DMS79 treated with DMSO at 0.1 percent for 48 hours (cell line): ENCODE data around the gene IL5.
"Not testable (repeated sequence)": the region's sequence is repeated elsewhere in the genome, so short reads cannot be mapped to it uniquely, and the experiment has no call there.

Experiments used
- DNase-seq: peaks from one replicate; lab custom pipeline; 2025; lab: John Stamatoyannopoulos, UW

Gene IL5

GRCh38 chr5:132543472-132544201, at the start of gene IL5:
TSS of gene IL5 (minus strand) at chr5:132543522. CDS start at chr5:132543478, 44 bp downstream.
- no peak for DNase-seq

GRCh38 chr5:132592521-132592920, 49.2 kb upstream of the IL5 start:
- no peak for DNase-seq

- DNase-seq, result no peak
Observed at GRCh38 chr5:132591145-132591544, 47.8 kb upstream of the IL5 start.

- DNase-seq, result no peak
Observed at GRCh38 chr5:132589467-132589866, 46.1 kb upstream of the IL5 start.

GRCh38 chr5:132586063-132586462, 42.7 kb upstream of the IL5 start:
- no peak for DNase-seq

GRCh38 chr5:132584560-132584959, 41.2 kb upstream of the IL5 start:
- not testable (repeated sequence) for DNase-seq

GRCh38 chr5:132576123-132576522, 32.8 kb upstream of the IL5 start:
- DNase-seq, result no peak

GRCh38 chr5:132566657-132567056, 23.3 kb upstream of the IL5 start:
- DNase-seq, result no peak

- DNase-seq, result not testable (repeated sequence)
Observed at GRCh38 chr5:132564555-132564954, 21.2 kb upstream of the IL5 start.

- no peak for DNase-seq
Observed at GRCh38 chr5:132561601-132562000, 18.3 kb upstream of the IL5 start.

- no peak for DNase-seq
Observed at GRCh38 chr5:132559383-132560060, 16.2 kb upstream of the IL5 start.

- peak; percentile 3 for DNase-seq
Observed at GRCh38 chr5:132557478-132558172, 14.3 kb upstream of the IL5 start.

- peak; percentile 46 for DNase-seq
Observed at GRCh38 chr5:132556763-132557477, 13.6 kb upstream of the IL5 start, which contains the start of gene RAD50. TSS of gene RAD50 (plus strand) at chr5:132556977. CDS start at chr5:132557325, 348 bp downstream.

GRCh38 chr5:132556153-132556762, 12.9 kb upstream of the IL5 start:
- no peak for DNase-seq

- no peak for DNase-seq
Observed at GRCh38 chr5:132549576-132549975, 6.3 kb upstream of the IL5 start.

- DNase-seq, result not testable (repeated sequence)
Observed at GRCh38 chr5:132548834-132549233, 5.5 kb upstream of the IL5 start.

- no peak for DNase-seq
Observed at GRCh38 chr5:132547269-132547668, 3.9 kb upstream of the IL5 start.

GRCh38 chr5:132546108-132546507, 2.8 kb upstream of the IL5 start:
- DNase-seq, result no peak

- DNase-seq, result no peak
Observed at GRCh38 chr5:132540764-132541163, 2.6 kb downstream of the IL5 start.

GRCh38 chr5:132540149-132540548, 3.2 kb downstream of the IL5 start:
- DNase-seq, result no peak

- no peak for DNase-seq
Observed at GRCh38 chr5:132539716-132540115, 3.6 kb downstream of the IL5 start.

- DNase-seq, result no peak
Observed at GRCh38 chr5:132530946-132531345, 12.4 kb downstream of the IL5 start.
